Sigmoid colon (tissue), 4 donors: ENCODE measurements around the gene KLHL29.

Experiments used
- EP300 ChIP-seq, 4 donors: sonication (generic); formaldehyde crosslinking; IDR thresholded peaks; one replicate each; pipeline ENCODE4 v1.6.1; 2017; ENCODE audit warnings: antibody characterized with exemption in 4 of 4
- POLR2A ChIP-seq, 2 donors: fragments of 450-650 bp; IDR thresholded peaks; one replicate each; pipeline ENCODE4 v1.6.1; 2016; ENCODE audit warnings: antibody characterized with exemption in 2 of 2, mild to moderate bottlenecking in 2 of 2, moderate library complexity in 2 of 2
- POLR2AphosphoS5 ChIP-seq, 4 donors: sonication (generic); formaldehyde crosslinking; IDR thresholded peaks; one replicate each; pipeline ENCODE4 v1.6.1; 2017; ENCODE audit warnings: antibody characterized with exemption in 4 of 4
- TF ChIP-seq, protein P1 (sequence below), 4 experiments: fragments of 450-650 bp in 3 of 4; fragments of 200-600 bp in 1 of 4; IDR thresholded peaks; one replicate each; pipeline ENCODE4 v1.5.1; 2016 to 2019; ENCODE audit warnings: antibody characterized with exemption in 4 of 4, mild to moderate bottlenecking in 3 of 4, moderate library complexity in 2 of 4

DNA sequence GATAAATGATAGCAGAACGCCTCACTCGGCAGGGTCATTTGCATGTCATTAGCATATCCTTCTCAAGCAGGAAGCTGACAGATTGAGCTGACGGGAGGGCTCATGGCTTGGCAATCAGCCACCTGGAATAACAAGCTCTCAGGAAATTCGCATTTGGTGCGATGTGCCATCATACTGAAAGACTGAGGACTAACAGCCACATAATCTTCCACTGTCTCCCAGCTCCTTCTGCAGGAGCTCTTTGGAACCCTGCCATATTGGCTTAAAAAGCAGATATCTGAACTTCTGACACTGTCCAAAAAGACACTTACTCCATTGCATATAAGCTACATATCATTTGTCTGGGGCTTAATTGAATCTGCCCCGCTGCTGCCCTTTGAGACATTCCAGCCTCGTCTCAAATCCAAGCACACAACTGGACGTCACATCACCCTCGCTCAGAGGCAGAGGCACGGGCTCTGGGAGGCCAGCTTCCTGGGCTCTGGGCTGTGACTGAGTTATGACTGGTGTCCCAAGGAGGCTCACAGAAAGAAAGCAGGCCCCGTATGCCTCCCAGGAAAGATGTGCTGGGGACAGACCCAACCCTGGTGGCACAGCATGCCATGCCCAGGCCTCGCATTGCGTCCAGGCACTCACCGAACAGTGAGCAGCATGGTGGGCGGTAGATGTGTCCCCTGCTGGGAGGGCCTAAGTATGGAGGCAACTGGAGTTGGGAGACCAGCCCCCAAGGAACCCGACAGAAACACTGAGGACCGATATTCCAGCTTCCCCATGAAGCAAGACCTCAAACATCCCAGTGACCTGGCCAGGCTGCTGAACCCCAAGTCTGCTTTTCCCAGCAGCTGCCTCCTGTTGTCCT lies 314.0 kb downstream of the KLHL29 start:
- no peak for TF ChIP-seq EP300 (IDR thresholded peaks at IDR 0.05)
- TF ChIP-seq, protein P1, sequence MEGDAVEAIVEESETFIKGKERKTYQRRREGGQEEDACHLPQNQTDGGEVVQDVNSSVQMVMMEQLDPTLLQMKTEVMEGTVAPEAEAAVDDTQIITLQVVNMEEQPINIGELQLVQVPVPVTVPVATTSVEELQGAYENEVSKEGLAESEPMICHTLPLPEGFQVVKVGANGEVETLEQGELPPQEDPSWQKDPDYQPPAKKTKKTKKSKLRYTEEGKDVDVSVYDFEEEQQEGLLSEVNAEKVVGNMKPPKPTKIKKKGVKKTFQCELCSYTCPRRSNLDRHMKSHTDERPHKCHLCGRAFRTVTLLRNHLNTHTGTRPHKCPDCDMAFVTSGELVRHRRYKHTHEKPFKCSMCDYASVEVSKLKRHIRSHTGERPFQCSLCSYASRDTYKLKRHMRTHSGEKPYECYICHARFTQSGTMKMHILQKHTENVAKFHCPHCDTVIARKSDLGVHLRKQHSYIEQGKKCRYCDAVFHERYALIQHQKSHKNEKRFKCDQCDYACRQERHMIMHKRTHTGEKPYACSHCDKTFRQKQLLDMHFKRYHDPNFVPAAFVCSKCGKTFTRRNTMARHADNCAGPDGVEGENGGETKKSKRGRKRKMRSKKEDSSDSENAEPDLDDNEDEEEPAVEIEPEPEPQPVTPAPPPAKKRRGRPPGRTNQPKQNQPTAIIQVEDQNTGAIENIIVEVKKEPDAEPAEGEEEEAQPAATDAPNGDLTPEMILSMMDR (IDR thresholded peaks at IDR 0.05), result no peak
- TF ChIP-seq POLR2AphosphoS5 (IDR thresholded peaks at IDR 0.05), result peak in 1 of 4 donors; percentile 22
- no peak for TF ChIP-seq POLR2A (IDR thresholded peaks at IDR 0.05)
